Lung (tissue), 12 donors: ENCODE measurements around the gene MTF2. TPM values are rescaled to one million over a fixed set of nuclear protein-coding genes. Genes with fewer than 3 reads are reported as not detected.

ENCODE experiments used
- ATAC-seq: fragments of 200-7000 bp; cut with Tn5 transposase; one replicate; pipeline ENCODE4 v1.9.1; 2020; ENCODE audit warnings: moderate number of reproducible peaks; ENCODE audit not compliant: insufficient read depth, low FRiP score
- DNase-seq, 3 donors: peaks; one replicate each; pipeline ENCODE4 v3.0.0-alpha.2; 2013 to 2017
- H3K27ac ChIP-seq, 2 donors: one replicate each; pipeline ENCODE4 v1.5.1; 2013; ENCODE audit warnings: mild to moderate bottlenecking in 2 of 2, moderate library complexity in 2 of 2, control low read depth in 1 of 2, inconsistent platforms in 1 of 2, low read depth in 1 of 2, low read length in 1 of 2
- H3K27me3 ChIP-seq, 3 donors: one replicate each; pipeline ENCODE4 v1.5.1; 2013; ENCODE audit warnings: low read length in 2 of 3; ENCODE audit not compliant: control insufficient read depth in 3 of 3, insufficient read depth in 3 of 3
- H3K36me3 ChIP-seq, 4 donors: one replicate each; pipeline ENCODE4 v1.5.1; 2013; ENCODE audit warnings: low read length in 4 of 4, mild to moderate bottlenecking in 1 of 4, moderate library complexity in 1 of 4; ENCODE audit not compliant: control insufficient read depth in 4 of 4, insufficient read depth in 4 of 4
- H3K4me1 ChIP-seq, 5 donors: one replicate each; pipeline ENCODE4 v1.5.1; 2013; ENCODE audit warnings: low read length in 5 of 5, mild to moderate bottlenecking in 2 of 5, moderate library complexity in 1 of 5; ENCODE audit not compliant: control insufficient read depth in 5 of 5, insufficient read depth in 5 of 5
- H3K4me3 ChIP-seq: one replicate; pipeline ENCODE4 v1.5.1; 2013; ENCODE audit warnings: mild to moderate bottlenecking, control low read depth, moderate library complexity
- H3K9ac ChIP-seq, 2 donors: one replicate each; pipeline ENCODE4 v1.5.1; 2013; ENCODE audit warnings: low read length in 2 of 2, control low read depth in 1 of 2; ENCODE audit not compliant: insufficient read depth in 1 of 2
- H3K9me3 ChIP-seq, 4 donors: one replicate each; pipeline ENCODE4 v1.5.1; 2013; ENCODE audit warnings: low read length in 3 of 4, mild to moderate bottlenecking in 1 of 4, moderate library complexity in 1 of 4; ENCODE audit not compliant: control insufficient read depth in 4 of 4, insufficient read depth in 3 of 4
- CTCF ChIP-seq: IDR thresholded peaks from 2 replicates; pipeline ENCODE4 v1.5.1; 2012; ENCODE audit warnings: mild to moderate bottlenecking; ENCODE audit errors: control extremely low read depth, extremely low read depth
- WGBS, 2 donors: extraction: QIAGEN DNeasy Blood & Tissue Kit; methylation state at CpG; one replicate each; pipeline ENCODE4 v1.1.7; 2013; 5-methylcytosine and 5-hydroxymethylcytosine counted together
- polyA plus RNA-seq, 2 donors: library from polyadenylated mRNA; stranded (reverse); fragments of 200-250 nt; gene quantifications; one replicate each; pipeline ENCODE4 v1.2.1, GENCODE V29; 2013
- total RNA-seq, 2 donors: library from RNA; depleted of rRNA in 1 of 2; stranded (reverse); fragments of >200 nt in 1 of 2; gene quantifications; one replicate each; pipeline ENCODE4 v1.2.1, GENCODE V29; 2014 to 2021
- donor health status: control.
- donor health status: control.
- donor health status: Bipolar disorder and iron deficiency.
- donor health status: healthy.
- donor health status: DM: yes; HTN: yes; CAD: no.

Gene MTF2
- total and polyA plus RNA-seq, 4 donors = 8.8 to 78.7 (median 17.3) TPM

- Histone ChIP-seq H3K9ac (no peak overlapping the region), H3K27me3 (peaks cover 0 to 3% (median 0%) of the 10 kb centered on the region in 3 donors), H3K4me1 (no peaks in the 10 kb centered on the region), H3K27ac (no peak overlapping the region), H3K36me3 (no peaks in the 10 kb centered on the region), H3K4me3 (no peak overlapping the region), H3K9me3 (no peaks in the 10 kb centered on the region)
- peak; percentile 33 for TF ChIP-seq CTCF
- ATAC-seq (no peak), DNase-seq (peak in 2 of 3 donors; percentile 11 to 46)
- 46 to 67% methylated on average over 3 of the region's 3 CpGs for WGBS, 2 donors
Measured at GRCh38 chr1:93061895-93062792, 16.9 kb upstream of the MTF2 start.

DNA sequence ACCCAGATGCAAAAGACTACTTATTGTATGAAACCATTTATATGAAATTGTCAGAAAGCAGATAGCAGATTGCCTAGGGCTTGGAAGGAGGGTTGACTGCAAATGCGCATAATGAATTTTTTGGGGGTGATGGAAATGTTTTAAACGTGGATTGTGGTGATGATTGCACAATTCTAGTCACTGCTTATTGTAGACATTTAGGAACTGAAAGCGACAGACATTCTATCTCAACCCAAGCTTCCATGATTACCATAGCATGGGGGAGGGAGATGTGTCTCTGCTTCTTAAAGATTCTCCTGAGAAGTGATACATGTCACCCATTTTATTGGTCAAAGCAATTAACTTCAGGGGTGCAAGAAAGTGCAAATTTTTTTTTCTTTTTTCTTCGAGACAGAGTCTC, 2.8 kb upstream of the MTF2 start:
- DNase-seq = peak in 1 of 3 donors; percentile 17
- H3K36me3 ChIP-seq = no peaks in the 10 kb centered on the region
- H3K9ac ChIP-seq = no peak overlapping the region
- no peaks in the 10 kb centered on the region for H3K9me3 ChIP-seq
- H3K27ac ChIP-seq = no peak overlapping the region
- H3K4me3 ChIP-seq = no peak overlapping the region
- peaks cover 0 to 13% (median 4%) of the 10 kb centered on the region in 5 donors for H3K4me1 ChIP-seq
- TF ChIP-seq CTCF = no peak
- no peaks in the 10 kb centered on the region for H3K27me3 ChIP-seq
- no peak for ATAC-seq
- 52 to 75% methylated on average over 4 of the region's 4 CpGs for WGBS, 2 donors

DNA sequence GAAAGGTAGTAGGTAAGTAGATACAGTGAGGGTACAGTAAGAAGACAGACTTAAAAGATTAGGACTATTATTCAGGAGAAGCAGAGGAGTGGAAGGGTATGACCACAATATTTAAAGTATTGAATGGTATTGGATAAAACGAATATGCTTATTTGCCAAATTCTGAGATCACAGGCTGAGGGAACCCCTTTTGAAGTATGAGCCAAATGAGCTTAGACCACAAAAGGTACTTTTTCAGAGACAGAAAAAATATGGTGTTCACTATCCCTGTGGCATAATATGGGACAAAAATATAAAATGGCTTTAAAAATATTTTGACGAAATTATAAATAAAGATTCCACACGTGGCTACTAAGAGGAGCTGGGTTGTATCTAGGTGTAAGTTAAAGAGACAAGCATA, 880 bp upstream of the MTF2 start:
- Histone ChIP-seq H3K36me3 (peaks cover 0 to 4% (median under 1%) of the 10 kb centered on the region in 4 donors), H3K27ac (peak overlapping the region in 1 of 2 donors; percentile 71), H3K27me3 (no peaks in the 10 kb centered on the region), H3K9ac (peak overlapping the region; percentile 95 to 100), H3K4me3 (no peak overlapping the region), H3K4me1 (peaks cover 0 to 19% (median 4%) of the 10 kb centered on the region in 5 donors), H3K9me3 (no peaks in the 10 kb centered on the region)
- DNase-seq (no peak), ATAC-seq (no peak)
- 32 to 40% methylated on average over 3 of the region's 3 CpGs for WGBS, 2 donors
- TF ChIP-seq CTCF = no peak
